ENCODE results near the gene LRRC51. TPM values are rescaled to one million over a fixed set of nuclear protein-coding genes. Genes with fewer than 3 reads are reported as not detected.

LRRC51 gene
- total RNA-seq, 1 donor = 5.1 TPM

DNA sequence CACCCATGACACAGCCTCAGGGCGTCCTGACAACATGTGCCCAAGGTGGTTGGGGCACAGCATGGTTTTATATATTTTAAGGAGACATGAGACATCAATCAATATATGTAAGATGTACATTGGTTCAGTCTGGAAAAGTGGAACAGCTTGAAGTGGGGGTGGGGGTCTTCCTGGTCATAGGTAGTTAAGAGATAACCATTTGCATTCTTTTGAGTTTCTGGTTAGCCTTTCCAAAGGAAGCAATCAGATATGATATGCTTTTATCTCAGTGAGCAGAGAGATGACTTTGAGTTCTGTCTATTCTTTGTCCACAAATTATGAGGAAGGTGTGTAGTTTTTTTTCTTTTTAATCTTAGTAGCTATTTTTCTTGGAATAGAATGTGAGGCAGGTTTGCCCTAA, 42.0 kb downstream of the LRRC51 start:
- no peak overlapping the region for H3K27ac ChIP-seq (ENCODE audit: low read depth, low read length)
- H3K9me3 ChIP-seq (ENCODE audit: low read depth, low read length) = no peaks in the 10 kb centered on the region
- H3K4me1 ChIP-seq (ENCODE audit: insufficient read depth, low read length) = peaks cover 3% of the 10 kb centered on the region
- no peak overlapping the region for H3K4me2 ChIP-seq (ENCODE audit: insufficient read depth, low read length)
- H3K27me3 ChIP-seq (ENCODE audit: insufficient read depth, low read length) = no peaks in the 10 kb centered on the region
- no peak overlapping the region for H2AFZ ChIP-seq (ENCODE audit: low read length)
- no peak overlapping the region for H3K4me3 ChIP-seq (ENCODE audit: insufficient read depth, low read length)
- no peak for DNase-seq (ENCODE audit: insufficient read length, low spot score, missing footprints)
- H3K36me3 ChIP-seq (ENCODE audit: insufficient read depth, low read length) = no peaks in the 10 kb centered on the region
- H4K20me1 ChIP-seq (ENCODE audit: insufficient read depth, low read length) = no peaks in the 10 kb centered on the region
- TF ChIP-seq, protein P1, sequence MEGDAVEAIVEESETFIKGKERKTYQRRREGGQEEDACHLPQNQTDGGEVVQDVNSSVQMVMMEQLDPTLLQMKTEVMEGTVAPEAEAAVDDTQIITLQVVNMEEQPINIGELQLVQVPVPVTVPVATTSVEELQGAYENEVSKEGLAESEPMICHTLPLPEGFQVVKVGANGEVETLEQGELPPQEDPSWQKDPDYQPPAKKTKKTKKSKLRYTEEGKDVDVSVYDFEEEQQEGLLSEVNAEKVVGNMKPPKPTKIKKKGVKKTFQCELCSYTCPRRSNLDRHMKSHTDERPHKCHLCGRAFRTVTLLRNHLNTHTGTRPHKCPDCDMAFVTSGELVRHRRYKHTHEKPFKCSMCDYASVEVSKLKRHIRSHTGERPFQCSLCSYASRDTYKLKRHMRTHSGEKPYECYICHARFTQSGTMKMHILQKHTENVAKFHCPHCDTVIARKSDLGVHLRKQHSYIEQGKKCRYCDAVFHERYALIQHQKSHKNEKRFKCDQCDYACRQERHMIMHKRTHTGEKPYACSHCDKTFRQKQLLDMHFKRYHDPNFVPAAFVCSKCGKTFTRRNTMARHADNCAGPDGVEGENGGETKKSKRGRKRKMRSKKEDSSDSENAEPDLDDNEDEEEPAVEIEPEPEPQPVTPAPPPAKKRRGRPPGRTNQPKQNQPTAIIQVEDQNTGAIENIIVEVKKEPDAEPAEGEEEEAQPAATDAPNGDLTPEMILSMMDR (IDR thresholded peaks at IDR 0.05; ENCODE audit: extremely low read depth, low read depth, low read length) = no peak
- no peaks in the 10 kb centered on the region for H3K79me2 ChIP-seq (ENCODE audit: insufficient read depth, low read length)

DNA sequence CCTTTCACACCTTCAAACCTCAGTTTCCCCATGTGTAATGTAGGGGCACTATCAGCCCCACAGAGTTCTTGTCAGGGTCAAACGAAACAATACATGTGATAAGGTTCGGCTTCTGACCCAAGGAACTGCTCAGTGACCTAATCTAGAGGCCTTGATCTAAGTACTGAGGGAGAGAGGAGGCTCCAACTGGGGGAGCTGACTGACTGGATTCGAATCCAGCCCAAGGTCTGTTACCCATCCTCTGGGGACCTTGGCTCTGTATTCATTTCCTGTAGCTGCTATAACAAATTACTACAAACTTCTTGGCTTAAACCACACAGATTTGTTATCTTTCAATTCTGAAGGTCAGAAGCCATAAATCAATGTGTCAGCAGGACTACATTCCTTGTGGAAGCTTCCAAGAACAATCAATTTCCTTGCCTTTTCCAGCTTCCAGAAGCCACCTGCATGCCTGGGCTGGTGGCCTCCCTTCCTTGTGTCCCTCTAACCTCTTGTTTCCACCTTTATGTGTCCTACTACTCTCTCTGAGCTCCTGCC, 42.5 kb downstream of the LRRC51 start:
- H4K20me1 ChIP-seq (ENCODE audit: insufficient read depth, low read length) = no peaks in the 10 kb centered on the region
- DNase-seq (ENCODE audit: insufficient read length, low spot score, missing footprints) = no peak
- H3K27me3 ChIP-seq (ENCODE audit: insufficient read depth, low read length) = no peaks in the 10 kb centered on the region
- H3K4me1 ChIP-seq (ENCODE audit: insufficient read depth, low read length) = peaks cover 3% of the 10 kb centered on the region
- H3K9me3 ChIP-seq (ENCODE audit: low read depth, low read length) = no peaks in the 10 kb centered on the region
- no peak overlapping the region for H2AFZ ChIP-seq (ENCODE audit: low read length)
- TF ChIP-seq, protein P1 (IDR thresholded peaks at IDR 0.05; ENCODE audit: extremely low read depth, low read depth, low read length) = no peak
- H3K4me3 ChIP-seq (ENCODE audit: insufficient read depth, low read length) = no peak overlapping the region
- H3K4me2 ChIP-seq (ENCODE audit: insufficient read depth, low read length) = no peak overlapping the region
- H3K79me2 ChIP-seq (ENCODE audit: insufficient read depth, low read length) = no peaks in the 10 kb centered on the region
- no peak overlapping the region for H3K27ac ChIP-seq (ENCODE audit: low read depth, low read length)
- H3K36me3 ChIP-seq (ENCODE audit: insufficient read depth, low read length) = no peaks in the 10 kb centered on the region

DNA sequence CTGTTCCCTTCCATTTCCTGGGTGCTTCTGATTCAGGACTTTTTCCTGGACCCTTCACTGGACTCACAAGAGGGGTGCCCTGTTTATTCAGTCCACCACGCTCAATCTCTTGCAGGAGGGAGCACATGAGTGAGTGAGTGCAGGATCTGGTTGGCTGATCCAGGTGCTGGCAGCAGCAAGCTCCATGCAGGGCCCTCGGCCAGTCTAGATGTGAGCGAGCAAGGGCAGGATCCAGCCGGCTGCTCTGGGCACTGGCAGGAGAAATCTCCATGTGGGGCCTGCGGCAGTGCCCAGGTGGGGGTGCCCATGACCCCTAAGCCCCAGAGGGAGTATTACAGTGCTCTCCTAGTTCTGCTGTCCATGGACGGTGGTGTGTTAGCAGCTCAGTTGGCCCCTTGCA, 43.4 kb downstream of the LRRC51 start:
- TF ChIP-seq, protein P1 (IDR thresholded peaks at IDR 0.05; ENCODE audit: extremely low read depth, low read depth, low read length) = no peak
- Histone ChIP-seq H3K9me3 (ENCODE audit: low read depth, low read length) (peaks cover 2% of the 10 kb centered on the region), H3K27ac (ENCODE audit: low read depth, low read length) (no peak overlapping the region), H3K4me1 (ENCODE audit: insufficient read depth, low read length) (peaks cover 3% of the 10 kb centered on the region), H2AFZ (ENCODE audit: low read length) (no peak overlapping the region), H3K4me3 (ENCODE audit: insufficient read depth, low read length) (no peak overlapping the region), H3K4me2 (ENCODE audit: insufficient read depth, low read length) (no peak overlapping the region), H3K36me3 (ENCODE audit: insufficient read depth, low read length) (no peaks in the 10 kb centered on the region), H3K79me2 (ENCODE audit: insufficient read depth, low read length) (no peaks in the 10 kb centered on the region), H4K20me1 (ENCODE audit: insufficient read depth, low read length) (no peaks in the 10 kb centered on the region), H3K27me3 (ENCODE audit: insufficient read depth, low read length) (no peaks in the 10 kb centered on the region)
- no peak for DNase-seq (ENCODE audit: insufficient read length, low spot score, missing footprints)

DNA sequence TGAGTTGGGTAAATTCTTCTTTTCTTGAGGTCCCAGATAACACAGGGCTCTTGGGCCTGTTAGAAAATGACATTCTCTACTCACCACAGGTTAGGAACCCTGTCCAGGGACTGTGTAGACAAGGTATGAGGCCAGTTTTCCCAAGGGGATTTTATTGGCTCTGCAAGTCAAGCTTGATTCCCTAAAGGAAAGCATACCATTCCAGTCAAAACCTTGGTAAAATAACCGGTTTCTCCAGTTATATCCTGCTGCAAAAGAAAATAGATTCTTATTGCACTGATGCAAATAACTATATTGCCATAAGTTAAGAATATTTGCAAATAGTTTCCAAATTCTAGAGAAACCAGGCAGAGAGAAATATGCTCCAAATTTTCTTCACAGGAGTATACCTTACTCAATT, 45.3 kb downstream of the LRRC51 start:
- H3K27me3 ChIP-seq (ENCODE audit: insufficient read depth, low read length) = no peaks in the 10 kb centered on the region
- H3K4me1 ChIP-seq (ENCODE audit: insufficient read depth, low read length) = peaks cover 3% of the 10 kb centered on the region
- H4K20me1 ChIP-seq (ENCODE audit: insufficient read depth, low read length) = no peaks in the 10 kb centered on the region
- H3K79me2 ChIP-seq (ENCODE audit: insufficient read depth, low read length) = no peaks in the 10 kb centered on the region
- H3K27ac ChIP-seq (ENCODE audit: low read depth, low read length) = no peak overlapping the region
- H2AFZ ChIP-seq (ENCODE audit: low read length) = no peak overlapping the region
- no peak overlapping the region for H3K4me3 ChIP-seq (ENCODE audit: insufficient read depth, low read length)
- peaks cover 2% of the 10 kb centered on the region for H3K9me3 ChIP-seq (ENCODE audit: low read depth, low read length)
- no peak overlapping the region for H3K4me2 ChIP-seq (ENCODE audit: insufficient read depth, low read length)
- DNase-seq (ENCODE audit: insufficient read length, low spot score, missing footprints) = no peak
- TF ChIP-seq, protein P1 (IDR thresholded peaks at IDR 0.05; ENCODE audit: extremely low read depth, low read depth, low read length) = no peak
- no peaks in the 10 kb centered on the region for H3K36me3 ChIP-seq (ENCODE audit: insufficient read depth, low read length)

All from osteoblast (primary cell).